GM21529 (cell line): ENCODE results near the gene EXOC3.
"Not testable (repeated sequence)": the region's sequence is repeated elsewhere in the genome, so short reads cannot be mapped to it uniquely, and the experiment has no call there.

Experiments used
- ATAC-seq: cut with Tn5 transposase; IDR thresholded peaks from one replicate; pipeline ENCODE4 v1.9.1; 2021; ENCODE audit not compliant: unreplicated experiment

The EXOC3 gene

DNA sequence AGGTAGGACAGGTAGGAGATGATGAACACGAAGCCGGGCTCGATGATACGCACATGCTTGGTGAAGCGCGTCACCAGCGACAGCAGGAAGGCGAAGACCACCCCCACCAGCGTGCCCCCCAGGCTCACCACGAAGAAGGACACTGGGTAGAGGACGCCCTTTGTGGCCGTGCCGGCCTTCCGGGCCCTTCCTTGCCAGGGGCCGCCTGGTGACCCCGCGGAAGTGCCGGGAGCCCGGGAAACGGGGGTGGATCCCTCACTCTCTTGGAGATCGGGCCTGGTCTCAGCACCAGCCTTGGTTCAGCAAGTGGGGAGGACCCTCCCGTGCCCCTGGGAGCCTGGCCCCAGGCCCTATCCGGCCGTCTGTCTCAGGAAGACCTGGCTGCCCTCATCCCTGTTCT is 41.6 kb downstream of the EXOC3 start:
- no peak for ATAC-seq

- ATAC-seq, result no peak
Observed at GRCh38 chr5:485113-485945, 42.4 kb downstream of the EXOC3 start.

DNA sequence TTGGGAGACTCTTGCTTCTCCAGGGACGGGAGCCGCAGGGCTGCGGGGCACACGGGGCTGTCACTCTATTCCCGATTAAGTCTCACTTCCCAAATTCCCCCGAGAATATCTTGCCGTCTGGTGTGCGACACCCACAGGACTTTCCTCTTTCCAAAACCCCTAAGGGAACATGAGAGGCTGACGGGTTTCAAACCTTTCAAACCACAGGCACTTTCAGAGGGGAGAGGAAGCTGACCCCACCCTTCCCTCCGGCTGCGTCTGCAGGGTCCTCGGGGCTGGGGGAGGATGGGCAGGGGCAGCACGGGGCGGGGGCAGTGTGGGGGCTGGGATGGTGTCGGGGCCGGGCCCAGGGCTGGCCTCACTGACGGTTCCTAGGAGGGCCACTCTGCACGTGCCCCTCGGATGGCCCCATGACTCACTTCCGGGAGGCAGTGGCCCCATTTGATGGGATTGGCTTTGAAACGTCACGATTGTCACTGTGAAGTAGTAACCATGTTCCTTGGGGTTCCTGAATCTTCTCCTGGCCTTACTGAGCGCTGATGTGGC is 43.0 kb downstream of the EXOC3 start:
- ATAC-seq, result no peak

GRCh38 chr5:486597-486996 is 43.6 kb downstream of the EXOC3 start:
- not testable (repeated sequence) for ATAC-seq

- ATAC-seq, result no peak
Observed at GRCh38 chr5:488241-488640, 45.3 kb downstream of the EXOC3 start.

GRCh38 chr5:488744-489688 is 46.0 kb downstream of the EXOC3 start:
- no peak for ATAC-seq

- no peak for ATAC-seq
Observed at GRCh38 chr5:489689-490080, 46.7 kb downstream of the EXOC3 start.

- no peak for ATAC-seq
Observed at GRCh38 chr5:490116-491106, 47.4 kb downstream of the EXOC3 start.

DNA sequence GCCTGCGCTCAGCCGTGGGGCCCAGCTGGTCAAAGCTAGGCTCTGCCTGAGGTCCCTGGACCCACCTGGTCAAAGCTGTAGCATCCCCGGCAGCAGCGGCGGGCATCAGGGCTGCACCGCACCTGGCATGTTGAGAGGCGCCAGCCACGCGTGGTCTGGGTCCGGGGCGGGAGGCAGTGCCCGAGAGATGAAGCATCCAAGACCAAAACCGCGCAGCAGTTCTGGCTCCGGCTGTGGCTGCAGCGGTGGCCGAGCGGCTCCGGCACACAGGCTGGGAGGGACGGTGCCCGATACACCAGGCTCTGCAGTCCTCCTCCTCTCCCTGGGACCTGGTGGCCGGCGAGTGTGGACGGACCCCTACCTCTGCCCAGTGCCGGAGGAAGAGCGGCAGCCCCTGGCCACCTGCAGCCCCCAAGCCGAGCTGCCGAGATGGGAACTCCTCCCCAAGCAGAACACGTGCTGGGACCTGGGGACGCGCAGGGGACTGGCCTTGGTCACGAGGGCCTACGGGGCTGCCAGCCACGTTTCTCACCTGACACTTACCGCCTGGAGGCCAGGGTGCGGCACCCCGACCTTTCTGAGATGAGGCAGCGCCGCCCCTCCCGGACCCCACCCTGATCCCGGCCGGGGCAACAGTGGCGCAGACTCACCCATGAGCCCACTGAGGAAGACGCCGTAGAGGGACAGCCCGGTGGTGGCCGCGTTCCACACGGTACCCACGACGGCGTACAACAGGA is 48.3 kb downstream of the EXOC3 start:
- ATAC-seq, result no peak

- ATAC-seq, result no peak
Observed at GRCh38 chr5:491856-492155, 48.8 kb downstream of the EXOC3 start.

- no peak for ATAC-seq
Observed at GRCh38 chr5:492314-492893, 49.4 kb downstream of the EXOC3 start.

- no peak for ATAC-seq
Observed at GRCh38 chr5:493119-493701, 50.2 kb downstream of the EXOC3 start.

GRCh38 chr5:493758-494157 is 50.8 kb downstream of the EXOC3 start:
- ATAC-seq, result no peak

DNA sequence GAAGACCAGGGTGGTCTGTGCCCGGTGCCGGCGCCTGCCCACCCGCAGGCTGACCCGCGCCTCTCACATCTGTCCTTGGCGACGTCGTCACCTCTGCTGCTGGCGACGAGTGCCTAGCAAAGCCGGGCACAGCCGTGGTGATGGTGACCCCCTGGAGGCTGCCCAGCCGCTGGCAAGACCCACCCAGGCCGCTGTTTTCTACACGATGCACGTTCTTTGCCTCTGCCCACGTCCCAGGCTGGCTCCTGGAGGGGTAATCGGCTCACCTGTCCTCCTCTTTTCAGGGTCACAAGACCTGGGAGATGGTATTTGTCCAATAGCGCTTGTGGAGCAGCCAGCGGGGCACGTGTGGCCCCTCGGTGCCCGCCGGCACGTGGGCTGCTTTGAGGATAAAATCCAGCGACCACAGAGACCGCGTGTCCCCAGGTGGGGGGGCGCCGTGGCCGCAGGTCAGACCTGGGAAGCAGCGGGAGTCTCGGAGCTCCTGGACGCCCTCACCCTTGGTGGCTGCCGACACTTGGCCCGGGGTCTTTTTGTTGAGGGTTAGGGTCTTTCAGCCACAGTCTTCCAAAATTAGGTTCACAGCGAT is 51.8 kb downstream of the EXOC3 start:
- ATAC-seq, result no peak

DNA sequence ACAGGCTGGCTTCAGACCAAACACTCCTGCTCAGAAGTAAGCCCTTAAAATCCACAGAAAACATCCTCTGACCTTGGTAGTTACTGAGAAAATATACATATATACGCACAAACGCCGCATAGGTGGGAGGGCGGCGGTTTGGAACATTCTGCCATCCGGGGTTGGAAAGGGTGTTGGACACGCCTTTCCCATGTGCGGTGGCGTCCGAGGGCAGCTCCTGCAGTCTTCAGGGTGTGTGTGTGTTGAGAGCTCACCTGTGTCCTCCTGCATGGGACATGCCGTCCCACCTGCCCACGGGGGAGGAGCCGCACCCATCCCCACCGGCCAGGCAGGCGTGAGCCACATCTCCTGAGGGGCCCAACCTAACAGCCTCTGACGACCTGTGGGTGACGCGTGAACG is 53.1 kb downstream of the EXOC3 start:
- no peak for ATAC-seq

- no peak for ATAC-seq
Observed at GRCh38 chr5:497090-497700, 54.2 kb downstream of the EXOC3 start.

- no peak for ATAC-seq
Observed at GRCh38 chr5:497871-498509, 55.0 kb downstream of the EXOC3 start.
